ENCODE results near the gene MED13L.

Gene MED13L

DNA sequence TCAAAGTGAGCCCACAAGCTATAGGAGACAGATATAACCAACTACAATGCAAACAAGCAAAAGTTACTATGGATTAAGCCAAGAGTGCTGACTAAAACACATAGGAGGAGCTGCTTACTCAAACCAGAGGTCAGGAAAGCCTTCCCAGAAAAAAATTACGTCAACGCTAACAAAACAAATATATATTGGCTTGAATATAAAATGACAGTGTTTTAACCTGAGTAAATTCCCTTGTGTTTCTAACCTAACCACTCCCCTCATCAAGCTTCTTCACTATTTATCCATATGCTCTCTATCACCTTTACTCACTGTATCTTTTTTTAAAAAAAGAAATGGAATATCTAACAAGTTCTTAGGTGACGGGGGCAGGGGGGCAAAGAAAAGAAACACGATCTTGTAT is 115.9 kb downstream of the MED13L start:
- no peak for DNase-seq (ENCODE audit: low spot score)
- TF ChIP-seq CTCF (IDR thresholded peaks at IDR 0.05; ENCODE audit: extremely low read depth, missing control alignments) = no peak

GRCh38 chr12:116160883-116161458 is 116.5 kb downstream of the MED13L start:
- TF ChIP-seq CTCF (IDR thresholded peaks at IDR 0.05; ENCODE audit: extremely low read depth, missing control alignments) = no peak
- DNase-seq (ENCODE audit: low spot score) = no peak

DNA sequence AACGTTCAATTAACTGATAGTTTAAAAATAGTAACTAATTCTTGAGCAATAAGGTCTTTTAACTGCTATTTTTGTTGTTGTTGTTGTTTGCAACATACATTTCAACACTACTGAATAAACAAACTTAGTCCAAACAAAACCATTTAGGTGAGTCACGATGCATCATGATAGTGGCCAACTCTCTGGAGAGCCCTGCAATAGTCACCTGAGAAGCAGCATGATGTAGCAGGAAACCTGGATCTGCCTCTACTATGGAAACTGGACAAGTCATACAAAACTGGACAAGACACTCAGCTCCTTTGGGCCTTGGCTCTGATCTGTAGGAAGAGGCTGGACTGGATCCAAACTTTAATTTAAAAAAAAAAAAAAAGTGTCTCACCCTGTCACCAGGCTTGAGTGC is 117.3 kb downstream of the MED13L start:
- no peak for TF ChIP-seq CTCF (IDR thresholded peaks at IDR 0.05; ENCODE audit: extremely low read depth, missing control alignments)
- DNase-seq (ENCODE audit: low spot score) = no peak

- TF ChIP-seq CTCF (IDR thresholded peaks at IDR 0.05; ENCODE audit: extremely low read depth, missing control alignments) = no peak
- no peak for DNase-seq (ENCODE audit: low spot score)
Observed at GRCh38 chr12:116159593-116160200, 117.8 kb downstream of the MED13L start.

- DNase-seq (ENCODE audit: low spot score) = no peak
Observed at GRCh38 chr12:116159175-116159574, 118.3 kb downstream of the MED13L start.

DNA sequence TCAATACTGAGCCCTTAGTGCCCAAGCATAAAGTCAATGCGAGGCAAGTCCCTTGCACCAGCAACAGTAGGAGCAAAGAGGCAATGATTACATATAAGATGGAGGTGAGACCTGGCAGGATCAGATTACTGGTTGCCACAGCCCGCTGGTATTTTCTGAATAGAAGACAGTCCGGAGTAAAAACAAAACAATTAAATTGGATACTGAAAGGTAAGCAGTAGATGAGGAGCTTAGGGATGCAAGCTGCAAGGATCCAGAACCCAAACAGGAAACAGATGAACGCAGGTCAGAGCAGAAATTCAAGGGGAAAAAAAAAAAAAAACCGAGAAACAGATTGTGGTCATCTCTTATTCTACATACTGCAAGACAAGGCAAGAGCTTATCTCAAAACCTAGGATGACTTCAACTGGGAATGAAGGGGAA is 119.6 kb downstream of the MED13L start:
- no peak for DNase-seq (ENCODE audit: low spot score)
- no peak for TF ChIP-seq CTCF (IDR thresholded peaks at IDR 0.05; ENCODE audit: extremely low read depth, missing control alignments)

More at GRCh38 chr12:116159175-116159574, 118.3 kb downstream of the MED13L start:
- TF ChIP-seq CTCF (IDR thresholded peaks at IDR 0.05; ENCODE audit: extremely low read depth, missing control alignments) = no peak

DNA sequence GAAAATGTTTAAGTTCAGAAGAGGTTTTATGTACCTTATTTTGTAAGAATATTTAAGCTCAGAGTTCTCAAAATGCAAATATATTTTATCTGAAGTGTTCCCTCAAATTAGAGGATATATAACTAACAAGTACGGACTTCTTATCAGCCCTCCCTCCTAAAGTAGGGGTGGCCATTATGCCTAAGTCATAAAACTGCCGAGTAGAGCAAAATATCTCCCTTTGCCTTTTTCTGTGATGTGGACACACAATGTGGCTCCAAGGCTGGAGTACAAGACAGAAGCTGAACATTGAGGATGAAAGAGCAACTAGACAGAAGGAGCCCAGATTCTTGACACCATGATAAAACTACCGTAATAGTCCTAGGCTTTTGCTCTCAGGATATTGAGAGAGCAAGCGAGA is 120.9 kb downstream of the MED13L start:
- no peak for DNase-seq (ENCODE audit: low spot score)
- TF ChIP-seq CTCF (IDR thresholded peaks at IDR 0.05; ENCODE audit: extremely low read depth, missing control alignments) = no peak

All from GM20000 (cell line).